ENCODE results near the gene SMIM38. TPM values are rescaled to one million over a fixed set of nuclear protein-coding genes. Genes with fewer than 3 reads are reported as not detected.

The SMIM38 gene
- total RNA-seq, 1 donor, result under 0.01 TPM

GRCh38 chr11:69156235-69156639 lies 502 bp downstream of the SMIM38 start:
- no peak for DNase-seq (ENCODE audit: low read depth)
- TF ChIP-seq, protein P1, sequence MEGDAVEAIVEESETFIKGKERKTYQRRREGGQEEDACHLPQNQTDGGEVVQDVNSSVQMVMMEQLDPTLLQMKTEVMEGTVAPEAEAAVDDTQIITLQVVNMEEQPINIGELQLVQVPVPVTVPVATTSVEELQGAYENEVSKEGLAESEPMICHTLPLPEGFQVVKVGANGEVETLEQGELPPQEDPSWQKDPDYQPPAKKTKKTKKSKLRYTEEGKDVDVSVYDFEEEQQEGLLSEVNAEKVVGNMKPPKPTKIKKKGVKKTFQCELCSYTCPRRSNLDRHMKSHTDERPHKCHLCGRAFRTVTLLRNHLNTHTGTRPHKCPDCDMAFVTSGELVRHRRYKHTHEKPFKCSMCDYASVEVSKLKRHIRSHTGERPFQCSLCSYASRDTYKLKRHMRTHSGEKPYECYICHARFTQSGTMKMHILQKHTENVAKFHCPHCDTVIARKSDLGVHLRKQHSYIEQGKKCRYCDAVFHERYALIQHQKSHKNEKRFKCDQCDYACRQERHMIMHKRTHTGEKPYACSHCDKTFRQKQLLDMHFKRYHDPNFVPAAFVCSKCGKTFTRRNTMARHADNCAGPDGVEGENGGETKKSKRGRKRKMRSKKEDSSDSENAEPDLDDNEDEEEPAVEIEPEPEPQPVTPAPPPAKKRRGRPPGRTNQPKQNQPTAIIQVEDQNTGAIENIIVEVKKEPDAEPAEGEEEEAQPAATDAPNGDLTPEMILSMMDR (IDR thresholded peaks at IDR 0.05; ENCODE audit: insufficient read depth, low read depth, low read length), result no peak
- H3K4me3 ChIP-seq (ENCODE audit: low read depth, low read length), result no peak overlapping the region

DNA sequence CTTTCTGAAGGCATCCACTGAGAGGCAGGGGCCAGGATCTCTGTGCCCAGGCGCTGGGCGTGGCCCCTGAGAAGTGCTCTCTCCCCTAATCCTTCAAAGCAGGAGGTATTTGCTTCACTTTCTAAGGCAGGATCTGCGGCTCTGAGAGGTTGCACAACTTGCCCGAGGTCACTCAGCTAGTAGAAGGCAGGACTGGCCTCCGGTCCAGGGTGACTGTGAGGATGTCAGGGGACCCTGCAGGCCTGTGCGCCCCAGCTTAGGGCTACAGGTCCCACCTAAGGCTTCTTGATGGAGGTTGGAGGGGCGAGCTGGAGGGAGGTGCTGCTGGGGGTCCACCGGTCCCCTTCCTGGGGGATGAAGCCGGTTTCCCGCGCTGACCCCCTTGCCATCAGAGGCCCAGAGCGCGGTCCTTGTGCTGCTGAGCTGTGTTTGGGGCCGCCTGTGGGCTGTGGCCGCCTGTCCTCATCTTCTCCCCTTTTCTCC lies 979 bp downstream of the SMIM38 start:
- DNase-seq (ENCODE audit: low read depth), result peak; percentile 66
- no peak overlapping the region for H3K4me3 ChIP-seq (ENCODE audit: low read depth, low read length)

GRCh38 chr11:69157156-69157821 lies 1.6 kb downstream of the SMIM38 start:
- H3K4me3 ChIP-seq (ENCODE audit: low read depth, low read length), result no peak overlapping the region
- TF ChIP-seq, protein P1 (IDR thresholded peaks at IDR 0.05; ENCODE audit: insufficient read depth, low read depth, low read length), result no peak
- peak; percentile 41 for DNase-seq (ENCODE audit: low read depth)

More for the DNA sequence above, 979 bp downstream of the SMIM38 start:
- TF ChIP-seq, protein P1 (IDR thresholded peaks at IDR 0.05; ENCODE audit: insufficient read depth, low read depth, low read length), result no peak

DNA sequence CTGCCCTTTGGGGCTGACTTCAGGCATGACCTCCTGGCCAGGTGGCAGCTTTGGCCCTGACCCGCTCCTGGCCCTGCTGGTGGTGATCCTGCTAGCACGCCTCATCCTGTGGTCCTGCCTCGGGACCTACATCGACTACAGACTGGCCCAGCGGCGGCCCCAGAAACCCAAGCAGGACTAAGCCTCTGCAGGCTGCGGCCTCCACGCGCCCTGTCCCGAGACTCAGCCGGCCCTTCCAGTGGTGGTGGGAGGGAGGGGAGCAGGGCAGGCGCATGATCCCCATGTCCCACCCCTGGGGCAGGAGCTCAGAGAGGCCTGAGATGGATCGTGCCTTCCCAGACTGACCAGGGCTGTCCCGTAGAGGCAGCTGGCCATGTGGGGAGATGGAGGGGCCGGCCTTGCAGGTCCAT lies 2.1 kb downstream of the SMIM38 start:
- no peak overlapping the region for H3K4me3 ChIP-seq (ENCODE audit: low read depth, low read length)
- TF ChIP-seq, protein P1 (IDR thresholded peaks at IDR 0.05; ENCODE audit: insufficient read depth, low read depth, low read length), result no peak
- DNase-seq (ENCODE audit: low read depth), result no peak

GRCh38 chr11:69158301-69159149 lies 2.8 kb downstream of the SMIM38 start:
- no peak overlapping the region for H3K4me3 ChIP-seq (ENCODE audit: low read depth, low read length)
- DNase-seq (ENCODE audit: low read depth), result no peak
- TF ChIP-seq, protein P1 (IDR thresholded peaks at IDR 0.05; ENCODE audit: insufficient read depth, low read depth, low read length), result no peak

- TF ChIP-seq, protein P1 (IDR thresholded peaks at IDR 0.05; ENCODE audit: insufficient read depth, low read depth, low read length), result no peak
- DNase-seq (ENCODE audit: low read depth), result no peak
- no peak overlapping the region for H3K4me3 ChIP-seq (ENCODE audit: low read depth, low read length)
These were observed 3.6 kb downstream of the SMIM38 start for GRCh38 chr11:69159150-69159852.
